ENCODE measurements around the gene ETNK2.

The ETNK2 gene

GRCh38 chr1:204127597-204128242 is 24.1 kb downstream of the ETNK2 start:
- DNase-seq (ENCODE audit: low read depth in 1 of 2, low spot score in 1 of 2) = no peak

- DNase-seq (ENCODE audit: low read depth in 1 of 2, low spot score in 1 of 2) = no peak
These were observed 24.9 kb downstream of the ETNK2 start for GRCh38 chr1:204126956-204127355.

- no peak for DNase-seq (ENCODE audit: low read depth in 1 of 2, low spot score in 1 of 2)
These were observed 25.5 kb downstream of the ETNK2 start for GRCh38 chr1:204126386-204126785.

- no peak for DNase-seq (ENCODE audit: low read depth in 1 of 2, low spot score in 1 of 2)
These were observed 26.0 kb downstream of the ETNK2 start for GRCh38 chr1:204125759-204126351.

GRCh38 chr1:204124639-204125038 is 27.2 kb downstream of the ETNK2 start:
- DNase-seq (ENCODE audit: low read depth in 1 of 2, low spot score in 1 of 2) = no peak

- DNase-seq (ENCODE audit: low read depth in 1 of 2, low spot score in 1 of 2) = no peak
These were observed 28.5 kb downstream of the ETNK2 start for GRCh38 chr1:204123376-204123775.

- no peak for DNase-seq (ENCODE audit: low read depth in 1 of 2, low spot score in 1 of 2)
These were observed 29.8 kb downstream of the ETNK2 start for GRCh38 chr1:204121840-204122555.

GRCh38 chr1:204116539-204116938 is 35.3 kb downstream of the ETNK2 start:
- no peak for DNase-seq (ENCODE audit: low read depth in 1 of 2, low spot score in 1 of 2)

GRCh38 chr1:204115116-204115515 is 36.7 kb downstream of the ETNK2 start:
- DNase-seq (ENCODE audit: low read depth in 1 of 2, low spot score in 1 of 2) = no peak

GRCh38 chr1:204114606-204115005 is 37.2 kb downstream of the ETNK2 start:
- DNase-seq (ENCODE audit: low read depth in 1 of 2, low spot score in 1 of 2) = no peak

GRCh38 chr1:204113896-204114295 is 37.9 kb downstream of the ETNK2 start:
- no peak for DNase-seq (ENCODE audit: low read depth in 1 of 2, low spot score in 1 of 2)

- no peak for DNase-seq (ENCODE audit: low read depth in 1 of 2, low spot score in 1 of 2)
These were observed 38.7 kb downstream of the ETNK2 start for GRCh38 chr1:204112876-204113730.

- no peak for DNase-seq (ENCODE audit: low read depth in 1 of 2, low spot score in 1 of 2)
These were observed 40.8 kb downstream of the ETNK2 start for GRCh38 chr1:204110894-204111633.

GRCh38 chr1:204108312-204109141 is 43.3 kb downstream of the ETNK2 start:
- no peak for DNase-seq (ENCODE audit: low read depth in 1 of 2, low spot score in 1 of 2)

GRCh38 chr1:204107892-204108291 is 44.0 kb downstream of the ETNK2 start:
- no peak for DNase-seq (ENCODE audit: low read depth in 1 of 2, low spot score in 1 of 2)

- DNase-seq (ENCODE audit: low read depth in 1 of 2, low spot score in 1 of 2) = no peak
These were observed 45.0 kb downstream of the ETNK2 start for GRCh38 chr1:204106825-204107224.

GRCh38 chr1:204105131-204105515 is 46.7 kb downstream of the ETNK2 start:
- no peak for DNase-seq (ENCODE audit: low read depth in 1 of 2, low spot score in 1 of 2)

GRCh38 chr1:204104331-204105130 is 47.3 kb downstream of the ETNK2 start:
- DNase-seq (ENCODE audit: low read depth in 1 of 2, low spot score in 1 of 2) = no peak

- no peak for DNase-seq (ENCODE audit: low read depth in 1 of 2, low spot score in 1 of 2)
These were observed 48.5 kb downstream of the ETNK2 start for GRCh38 chr1:204103431-204103741.

Measured in activated T-helper 1 cell treated with anti-CD3 and anti-CD28 coated beads, Interleukin-2, amount 50 U/mL, for 16 hours (primary cell).